ENCODE measurements around the gene ENOPH1.
"Not testable (repeated sequence)": the region's sequence is repeated elsewhere in the genome, so short reads cannot be mapped to it uniquely, and the experiment has no call there.

ENOPH1 gene

GRCh38 chr4:82401600-82401999, 28.8 kb upstream of the ENOPH1 start:
- Histone ChIP-seq H3K27me3 (ENCODE audit: control insufficient read depth, insufficient read depth, low read length) (no peaks in the 10 kb centered on the region), H3K9ac (ENCODE audit: low read length) (no peak overlapping the region), H3K27ac (ENCODE audit: low read depth, low read length) (no peak overlapping the region), H3K4me1 (ENCODE audit: control insufficient read depth, insufficient read depth, low read length) (no peaks in the 10 kb centered on the region), H3K36me3 (ENCODE audit: control insufficient read depth, insufficient read depth, low read length) (no peaks in the 10 kb centered on the region), H3K9me3 (ENCODE audit: control insufficient read depth, insufficient read depth, low read depth, low read length) (no peaks in the 10 kb centered on the region), H3K4me3 (ENCODE audit: low read depth, low read length) (no peak overlapping the region)

GRCh38 chr4:82402196-82402775, 28.1 kb upstream of the ENOPH1 start:
- Histone ChIP-seq H3K27me3 (ENCODE audit: control insufficient read depth, insufficient read depth, low read length) (no peaks in the 10 kb centered on the region), H3K9me3 (ENCODE audit: control insufficient read depth, insufficient read depth, low read depth, low read length) (no peaks in the 10 kb centered on the region), H3K4me1 (ENCODE audit: control insufficient read depth, insufficient read depth, low read length) (no peaks in the 10 kb centered on the region), H3K9ac (ENCODE audit: low read length) (no peak overlapping the region), H3K4me3 (ENCODE audit: low read depth, low read length) (no peak overlapping the region), H3K27ac (ENCODE audit: low read depth, low read length) (no peak overlapping the region), H3K36me3 (ENCODE audit: control insufficient read depth, insufficient read depth, low read length) (no peaks in the 10 kb centered on the region)

GRCh38 chr4:82403725-82404124, 26.7 kb upstream of the ENOPH1 start:
- Histone ChIP-seq H3K27ac (ENCODE audit: low read depth, low read length) (no peak overlapping the region), H3K4me3 (ENCODE audit: low read depth, low read length) (no peak overlapping the region), H3K4me1 (ENCODE audit: control insufficient read depth, insufficient read depth, low read length) (no peaks in the 10 kb centered on the region), H3K36me3 (ENCODE audit: control insufficient read depth, insufficient read depth, low read length) (no peaks in the 10 kb centered on the region), H3K27me3 (ENCODE audit: control insufficient read depth, insufficient read depth, low read length) (no peaks in the 10 kb centered on the region), H3K9me3 (ENCODE audit: control insufficient read depth, insufficient read depth, low read depth, low read length) (no peaks in the 10 kb centered on the region), H3K9ac (ENCODE audit: low read length) (no peak overlapping the region)

- not testable (repeated sequence) for H3K9me3 ChIP-seq (ENCODE audit: control insufficient read depth, insufficient read depth, low read depth, low read length); H3K4me3 ChIP-seq (ENCODE audit: low read depth, low read length); H3K9ac ChIP-seq (ENCODE audit: low read length); H3K4me1 ChIP-seq (ENCODE audit: control insufficient read depth, insufficient read depth, low read length); H3K27ac ChIP-seq (ENCODE audit: low read depth, low read length); H3K27me3 ChIP-seq (ENCODE audit: control insufficient read depth, insufficient read depth, low read length); H3K36me3 ChIP-seq (ENCODE audit: control insufficient read depth, insufficient read depth, low read length)
These were observed 15.3 kb upstream of the ENOPH1 start for GRCh38 chr4:82415061-82415460.

- 0 out of 2 replicates have a peak, but pooled peaks cover 5% of the 10 kb centered on the region for H3K9me3 ChIP-seq (ENCODE audit: control insufficient read depth, insufficient read depth, low read depth, low read length)
- no peaks in the 10 kb centered on the region for H3K36me3 ChIP-seq (ENCODE audit: control insufficient read depth, insufficient read depth, low read length)
- no peaks in the 10 kb centered on the region for H3K4me1 ChIP-seq (ENCODE audit: control insufficient read depth, insufficient read depth, low read length)
- H3K9ac ChIP-seq (ENCODE audit: low read length), result no peak overlapping the region
- no peak overlapping the region for H3K4me3 ChIP-seq (ENCODE audit: low read depth, low read length)
- no peaks in the 10 kb centered on the region for H3K27me3 ChIP-seq (ENCODE audit: control insufficient read depth, insufficient read depth, low read length)
- no peak overlapping the region for H3K27ac ChIP-seq (ENCODE audit: low read depth, low read length)
These were observed 14.4 kb upstream of the ENOPH1 start for GRCh38 chr4:82415922-82416365.

- H3K36me3 ChIP-seq (ENCODE audit: control insufficient read depth, insufficient read depth, low read length), result peaks cover 16% of the 10 kb centered on the region
- H3K9ac ChIP-seq (ENCODE audit: low read length), result no peak overlapping the region
- no peak overlapping the region for H3K27ac ChIP-seq (ENCODE audit: low read depth, low read length)
- H3K4me1 ChIP-seq (ENCODE audit: control insufficient read depth, insufficient read depth, low read length), result no peaks in the 10 kb centered on the region
- H3K4me3 ChIP-seq (ENCODE audit: low read depth, low read length), result no peak overlapping the region
- H3K27me3 ChIP-seq (ENCODE audit: control insufficient read depth, insufficient read depth, low read length), result no peaks in the 10 kb centered on the region
- 0 out of 2 replicates have a peak, but pooled peaks cover 5% of the 10 kb centered on the region for H3K9me3 ChIP-seq (ENCODE audit: control insufficient read depth, insufficient read depth, low read depth, low read length)
These were observed 10.9 kb upstream of the ENOPH1 start for GRCh38 chr4:82419451-82419850.

- Histone ChIP-seq H3K9ac (ENCODE audit: low read length) (no peak overlapping the region), H3K36me3 (ENCODE audit: control insufficient read depth, insufficient read depth, low read length) (peaks cover 42% of the 10 kb centered on the region), H3K9me3 (ENCODE audit: control insufficient read depth, insufficient read depth, low read depth, low read length) (no peaks in the 10 kb centered on the region), H3K27me3 (ENCODE audit: control insufficient read depth, insufficient read depth, low read length) (no peaks in the 10 kb centered on the region), H3K27ac (ENCODE audit: low read depth, low read length) (no peak overlapping the region), H3K4me3 (ENCODE audit: low read depth, low read length) (no peak overlapping the region), H3K4me1 (ENCODE audit: control insufficient read depth, insufficient read depth, low read length) (no peaks in the 10 kb centered on the region)
These were observed 8.4 kb upstream of the ENOPH1 start for GRCh38 chr4:82421796-82422560.

- Histone ChIP-seq H3K4me3 (ENCODE audit: low read depth, low read length) (no peak overlapping the region), H3K27me3 (ENCODE audit: control insufficient read depth, insufficient read depth, low read length) (no peaks in the 10 kb centered on the region), H3K4me1 (ENCODE audit: control insufficient read depth, insufficient read depth, low read length) (no peaks in the 10 kb centered on the region), H3K27ac (ENCODE audit: low read depth, low read length) (no peak overlapping the region), H3K9ac (ENCODE audit: low read length) (no peak overlapping the region), H3K36me3 (ENCODE audit: control insufficient read depth, insufficient read depth, low read length) (peaks cover 48% of the 10 kb centered on the region), H3K9me3 (ENCODE audit: control insufficient read depth, insufficient read depth, low read depth, low read length) (no peaks in the 10 kb centered on the region)
These were observed 7.8 kb upstream of the ENOPH1 start for GRCh38 chr4:82422616-82423015.

- no peaks in the 10 kb centered on the region for H3K27me3 ChIP-seq (ENCODE audit: control insufficient read depth, insufficient read depth, low read length)
- no peak overlapping the region for H3K9ac ChIP-seq (ENCODE audit: low read length)
- H3K4me3 ChIP-seq (ENCODE audit: low read depth, low read length), result no peak overlapping the region
- peaks cover 56% of the 10 kb centered on the region for H3K36me3 ChIP-seq (ENCODE audit: control insufficient read depth, insufficient read depth, low read length)
- no peaks in the 10 kb centered on the region for H3K4me1 ChIP-seq (ENCODE audit: control insufficient read depth, insufficient read depth, low read length)
- no peak overlapping the region for H3K27ac ChIP-seq (ENCODE audit: low read depth, low read length)
- no peaks in the 10 kb centered on the region for H3K9me3 ChIP-seq (ENCODE audit: control insufficient read depth, insufficient read depth, low read depth, low read length)
These were observed 6.9 kb upstream of the ENOPH1 start for GRCh38 chr4:82423245-82424054.

- H3K27ac ChIP-seq (ENCODE audit: low read depth, low read length), result no peak overlapping the region
- no peak overlapping the region for H3K9ac ChIP-seq (ENCODE audit: low read length)
- H3K4me1 ChIP-seq (ENCODE audit: control insufficient read depth, insufficient read depth, low read length), result no peaks in the 10 kb centered on the region
- H3K4me3 ChIP-seq (ENCODE audit: low read depth, low read length), result no peak overlapping the region
- no peaks in the 10 kb centered on the region for H3K27me3 ChIP-seq (ENCODE audit: control insufficient read depth, insufficient read depth, low read length)
- no peaks in the 10 kb centered on the region for H3K9me3 ChIP-seq (ENCODE audit: control insufficient read depth, insufficient read depth, low read depth, low read length)
- peaks cover 59% of the 10 kb centered on the region for H3K36me3 ChIP-seq (ENCODE audit: control insufficient read depth, insufficient read depth, low read length)
These were observed 4.9 kb upstream of the ENOPH1 start for GRCh38 chr4:82425478-82425877.

GRCh38 chr4:82428526-82428968, 1.8 kb upstream of the ENOPH1 start:
- Histone ChIP-seq H3K4me3 (ENCODE audit: low read depth, low read length) (peak overlapping the region; percentile 85), H3K27me3 (ENCODE audit: control insufficient read depth, insufficient read depth, low read length) (no peaks in the 10 kb centered on the region), H3K36me3 (ENCODE audit: control insufficient read depth, insufficient read depth, low read length) (peaks cover 53% of the 10 kb centered on the region), H3K4me1 (ENCODE audit: control insufficient read depth, insufficient read depth, low read length) (peaks cover 3% of the 10 kb centered on the region; the same call in 1 of the 2 replicates), H3K27ac (ENCODE audit: low read depth, low read length) (peak overlapping the region; percentile 97), H3K9me3 (ENCODE audit: control insufficient read depth, insufficient read depth, low read depth, low read length) (no peaks in the 10 kb centered on the region), H3K9ac (ENCODE audit: low read length) (peak overlapping the region; percentile 100)
